Progenitor cell of endocrine pancreas (in vitro differentiated cells): ENCODE measurements around the gene RASD2. TPM values are rescaled to one million over a fixed set of nuclear protein-coding genes. Genes with fewer than 3 reads are reported as not detected.

ENCODE experiments used
- DNase-seq: peaks from one replicate; pipeline ENCODE4 v3.0.0; 2021; ENCODE audit warnings: low spot score; ENCODE audit not compliant: unreplicated experiment
- H3K27ac Mint-ChIP-seq: 2 replicates; pipeline ENCODE4 v1.8.0; 2021; ENCODE audit warnings: mild to moderate bottlenecking, moderate library complexity, mixed read lengths
- H3K27me3 Mint-ChIP-seq: 2 replicates; pipeline ENCODE4 v1.8.0; 2021; ENCODE audit warnings: mixed read lengths
- H3K36me3 Mint-ChIP-seq: 2 replicates; pipeline ENCODE4 v1.8.0; 2022; ENCODE audit warnings: mixed read lengths; ENCODE audit not compliant: insufficient read depth
- H3K4me1 Mint-ChIP-seq: 2 replicates; pipeline ENCODE4 v1.8.0; 2021; ENCODE audit warnings: low read depth, mixed read lengths
- H3K4me3 Mint-ChIP-seq: 2 replicates; pipeline ENCODE4 v1.8.0; 2021; ENCODE audit warnings: low read depth, mild to moderate bottlenecking, moderate library complexity, mixed read lengths
- H3K9me3 Mint-ChIP-seq: 2 replicates; pipeline ENCODE4 v1.8.0; 2021; ENCODE audit warnings: low read depth, mixed read lengths
- total RNA-seq: library from RNA; stranded (reverse); gene quantifications from 2 replicates; pipeline ENCODE4 v1.2.1, GENCODE V29; 2021
- TF ChIP-seq, protein P1 (sequence below): fragments of 200-600 bp; sonication (generic); IDR thresholded peaks from one replicate; pipeline ENCODE4 v1.5.0; 2021; ENCODE audit warnings: antibody characterized with exemption, mild to moderate bottlenecking; ENCODE audit not compliant: unreplicated experiment

Gene RASD2
- total RNA-seq, 1 donor from 2014 or later: 0.07 TPM

DNA sequence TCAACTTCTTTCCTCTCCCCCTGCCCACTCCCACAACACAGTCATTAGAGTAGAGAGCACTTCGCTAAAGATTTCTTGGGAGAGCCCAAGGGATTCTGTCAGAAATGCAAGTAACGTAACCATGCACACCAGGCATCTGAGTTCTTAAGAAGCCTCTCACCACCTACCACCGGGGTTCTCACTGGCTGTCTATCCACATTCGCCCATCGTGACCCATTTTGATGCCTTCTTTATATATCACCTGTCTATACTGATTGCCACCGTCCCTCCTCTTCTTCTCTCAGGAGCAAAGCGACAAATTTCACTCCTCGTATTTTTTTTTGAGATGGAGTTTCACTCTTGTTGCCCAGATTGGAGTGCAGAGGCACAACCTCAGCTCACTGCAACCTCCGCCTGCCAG lies 23.9 kb upstream of the RASD2 start:
- Mint-ChIP-seq H3K4me1 (peaks cover 2% of the 10 kb centered on the region), H3K27ac (no peak overlapping the region), H3K4me3 (no peak overlapping the region), H3K27me3 (peaks cover 35% of the 10 kb centered on the region), H3K9me3 (no peaks in the 10 kb centered on the region), H3K36me3 (no peaks in the 10 kb centered on the region)
- no peak for DNase-seq
- TF ChIP-seq, protein P1, sequence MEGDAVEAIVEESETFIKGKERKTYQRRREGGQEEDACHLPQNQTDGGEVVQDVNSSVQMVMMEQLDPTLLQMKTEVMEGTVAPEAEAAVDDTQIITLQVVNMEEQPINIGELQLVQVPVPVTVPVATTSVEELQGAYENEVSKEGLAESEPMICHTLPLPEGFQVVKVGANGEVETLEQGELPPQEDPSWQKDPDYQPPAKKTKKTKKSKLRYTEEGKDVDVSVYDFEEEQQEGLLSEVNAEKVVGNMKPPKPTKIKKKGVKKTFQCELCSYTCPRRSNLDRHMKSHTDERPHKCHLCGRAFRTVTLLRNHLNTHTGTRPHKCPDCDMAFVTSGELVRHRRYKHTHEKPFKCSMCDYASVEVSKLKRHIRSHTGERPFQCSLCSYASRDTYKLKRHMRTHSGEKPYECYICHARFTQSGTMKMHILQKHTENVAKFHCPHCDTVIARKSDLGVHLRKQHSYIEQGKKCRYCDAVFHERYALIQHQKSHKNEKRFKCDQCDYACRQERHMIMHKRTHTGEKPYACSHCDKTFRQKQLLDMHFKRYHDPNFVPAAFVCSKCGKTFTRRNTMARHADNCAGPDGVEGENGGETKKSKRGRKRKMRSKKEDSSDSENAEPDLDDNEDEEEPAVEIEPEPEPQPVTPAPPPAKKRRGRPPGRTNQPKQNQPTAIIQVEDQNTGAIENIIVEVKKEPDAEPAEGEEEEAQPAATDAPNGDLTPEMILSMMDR: no peak

DNA sequence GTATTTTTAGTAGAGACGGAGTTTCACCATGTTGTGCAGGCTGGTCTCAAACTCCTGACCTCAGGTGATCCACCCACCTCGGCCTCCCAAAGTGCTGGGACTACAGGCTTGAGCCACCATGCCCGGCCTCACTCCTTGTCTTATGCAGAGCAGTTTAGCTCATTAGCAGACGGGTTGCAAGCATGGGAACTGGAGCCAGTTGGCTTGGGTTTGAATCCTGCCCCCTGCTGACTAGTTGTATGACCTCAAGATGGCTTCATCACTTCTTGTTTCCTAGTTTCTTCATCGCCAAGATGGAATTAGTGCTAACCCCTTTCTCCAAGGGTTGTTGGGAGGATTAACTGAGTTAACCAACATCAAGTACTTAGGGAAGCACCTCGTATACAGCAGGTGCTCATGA lies 23.4 kb upstream of the RASD2 start:
- no peaks in the 10 kb centered on the region for H3K36me3 Mint-ChIP-seq
- no peak for DNase-seq
- peaks cover 39% of the 10 kb centered on the region for H3K27me3 Mint-ChIP-seq
- TF ChIP-seq, protein P1: no peak
- no peaks in the 10 kb centered on the region for H3K9me3 Mint-ChIP-seq
- no peak overlapping the region for H3K4me3 Mint-ChIP-seq
- peaks cover 2% of the 10 kb centered on the region for H3K4me1 Mint-ChIP-seq
- H3K27ac Mint-ChIP-seq: no peak overlapping the region

DNA sequence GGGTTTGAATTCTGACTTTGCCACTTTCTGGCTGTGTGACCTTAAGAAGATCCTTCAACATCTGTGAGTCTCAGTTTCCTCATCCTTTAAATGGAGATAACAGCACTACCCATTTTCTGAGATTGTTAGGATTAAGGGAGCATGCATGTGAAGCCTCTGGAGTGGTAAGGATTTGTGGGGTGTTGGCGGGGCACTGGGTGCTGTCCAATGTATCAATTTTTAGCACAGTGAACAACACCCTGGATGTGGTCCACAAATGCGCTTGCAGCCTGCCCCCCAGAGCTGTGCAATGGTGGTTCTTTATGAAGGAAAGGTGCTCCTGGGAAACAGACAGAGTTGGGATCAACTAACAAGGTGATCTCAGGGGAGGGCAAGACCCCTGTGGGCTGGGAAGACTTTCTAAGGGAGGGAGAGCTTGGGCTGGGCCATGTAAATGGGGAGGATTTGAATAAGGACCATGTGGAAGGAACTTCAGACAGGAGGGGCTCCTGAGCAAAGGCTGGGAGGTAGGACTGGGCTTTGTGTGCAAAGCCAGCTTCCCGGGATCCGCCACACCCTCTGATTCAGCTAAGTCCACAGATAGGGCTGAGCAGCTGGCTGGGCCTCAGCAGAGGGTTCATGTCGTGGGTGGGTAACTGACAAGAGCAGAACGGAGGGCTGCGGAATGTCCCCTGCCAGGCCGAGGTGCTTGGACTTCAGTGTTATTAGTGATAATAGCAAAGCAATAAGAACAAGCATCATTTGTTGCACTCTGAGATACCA lies 22.7 kb upstream of the RASD2 start:
- TF ChIP-seq, protein P1: no peak
- Mint-ChIP-seq H3K9me3 (no peaks in the 10 kb centered on the region), H3K4me1 (peaks cover 2% of the 10 kb centered on the region), H3K4me3 (no peak overlapping the region), H3K27ac (no peak overlapping the region), H3K36me3 (no peaks in the 10 kb centered on the region), H3K27me3 (peaks cover 45% of the 10 kb centered on the region)
- DNase-seq: no peak

DNA sequence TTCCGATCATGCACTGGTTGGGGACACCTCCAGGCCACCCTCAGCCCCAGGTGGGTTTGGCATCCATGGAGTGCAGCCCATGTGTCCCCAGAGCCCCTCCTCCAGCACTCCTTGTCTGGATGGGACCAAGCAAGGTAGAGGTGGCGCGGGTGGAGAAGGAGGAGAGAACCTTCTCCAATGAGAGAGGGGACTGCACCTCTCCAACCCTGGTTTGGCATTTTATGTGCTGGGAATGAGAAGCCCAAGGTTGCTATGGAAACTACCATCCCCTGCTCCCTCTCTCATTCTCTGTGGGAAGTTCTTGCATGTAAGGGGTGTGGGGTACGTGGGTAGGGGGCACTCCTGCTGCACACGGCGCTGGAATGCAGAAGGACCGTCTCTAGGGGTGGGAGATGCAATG lies 21.8 kb upstream of the RASD2 start:
- no peak for DNase-seq
- TF ChIP-seq, protein P1: no peak
- H3K9me3 Mint-ChIP-seq: no peaks in the 10 kb centered on the region
- H3K27me3 Mint-ChIP-seq: peaks cover 41% of the 10 kb centered on the region
- no peak overlapping the region for H3K27ac Mint-ChIP-seq
- H3K4me1 Mint-ChIP-seq: peaks cover 2% of the 10 kb centered on the region
- H3K4me3 Mint-ChIP-seq: no peak overlapping the region
- no peaks in the 10 kb centered on the region for H3K36me3 Mint-ChIP-seq

DNA sequence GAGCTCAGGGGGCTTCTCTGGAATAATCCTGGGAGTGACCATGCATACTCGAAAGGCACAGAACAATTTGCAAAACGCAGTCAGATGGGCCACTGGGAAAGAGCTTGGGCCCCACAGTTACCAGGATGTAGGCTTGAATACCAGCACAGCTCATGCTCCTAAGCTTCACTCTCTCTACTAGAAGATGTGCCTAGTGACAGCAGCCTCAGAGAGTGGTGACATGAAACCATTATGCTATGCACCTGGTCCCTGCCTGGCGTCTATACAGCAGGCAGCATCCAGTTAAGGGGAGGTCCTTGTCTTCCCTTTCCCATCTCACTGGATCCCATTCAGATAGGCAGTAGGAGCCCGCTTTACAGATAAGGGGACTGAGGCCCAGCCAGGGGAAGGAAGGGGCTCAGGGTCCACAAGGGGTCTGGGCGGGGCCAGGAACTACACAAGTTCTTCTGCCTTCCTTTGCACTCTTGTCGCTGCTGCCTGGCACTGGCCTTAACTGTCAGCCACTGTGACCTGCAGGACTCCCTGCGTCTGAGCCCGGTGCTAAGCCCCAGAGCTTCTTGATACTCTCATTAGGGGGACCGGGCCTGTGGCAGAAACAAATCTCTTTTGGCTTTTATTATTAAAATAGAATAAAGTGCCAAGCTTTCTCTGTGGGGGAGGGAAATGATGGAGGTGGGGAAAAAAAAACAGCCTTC lies 21.2 kb upstream of the RASD2 start:
- TF ChIP-seq, protein P1: no peak
- H3K4me1 Mint-ChIP-seq: peaks cover 2% of the 10 kb centered on the region
- no peak overlapping the region for H3K4me3 Mint-ChIP-seq
- H3K27me3 Mint-ChIP-seq: peaks cover 36% of the 10 kb centered on the region
- no peak for DNase-seq
- H3K9me3 Mint-ChIP-seq: no peaks in the 10 kb centered on the region
- no peak overlapping the region for H3K27ac Mint-ChIP-seq
- no peaks in the 10 kb centered on the region for H3K36me3 Mint-ChIP-seq
